ENCODE data around the gene G6PC1.
"Not testable (repeated sequence)": the region's sequence is repeated elsewhere in the genome, so short reads cannot be mapped to it uniquely, and the experiment has no call there.

G6PC1 gene

GRCh38 chr17:42898147-42898811 is 2.3 kb upstream of the G6PC1 start:
- H3K4me3 ChIP-seq (replicated peaks; ENCODE audit: insufficient read depth, low read length): no peak overlapping the region
- H3K27me3 ChIP-seq (ENCODE audit: insufficient read depth, poor library complexity, severe bottlenecking): no peaks in the 10 kb centered on the region
- no peak for DNase-seq (ENCODE audit: low read depth in 1 of 2, low spot score in 1 of 2)
- no peak overlapping the region for H3K27ac ChIP-seq (replicated peaks)
- TF ChIP-seq CTCF (IDR thresholded peaks at IDR 0.05; ENCODE audit: insufficient read depth, low read length) (no peak), REST (IDR thresholded peaks at IDR 0.05; ENCODE audit: insufficient replicate concordance, low read depth) (no peak), GABPA (IDR thresholded peaks at IDR 0.05; ENCODE audit: low read depth) (no peak), POLR2AphosphoS5 (IDR thresholded peaks at IDR 0.05; ENCODE audit: low read depth) (no peak), SPI1 (IDR thresholded peaks at IDR 0.05; ENCODE audit: borderline replicate concordance, low read depth) (no peak)

GRCh38 chr17:42899981-42900380 is 618 bp upstream of the G6PC1 start:
- H3K27me3 ChIP-seq (ENCODE audit: insufficient read depth, poor library complexity, severe bottlenecking); H3K4me3 ChIP-seq (replicated peaks; ENCODE audit: insufficient read depth, low read length); DNase-seq (ENCODE audit: low read depth in 1 of 2, low spot score in 1 of 2); H3K27ac ChIP-seq (replicated peaks): not testable (repeated sequence)

GRCh38 chr17:42901535-42902229 is 1.1 kb downstream of the G6PC1 start:
- TF ChIP-seq POLR2AphosphoS5 (IDR thresholded peaks at IDR 0.05; ENCODE audit: low read depth) (no peak), CTCF (IDR thresholded peaks at IDR 0.05; ENCODE audit: insufficient read depth, low read length) (no peak), GABPA (IDR thresholded peaks at IDR 0.05; ENCODE audit: low read depth) (no peak), REST (IDR thresholded peaks at IDR 0.05; ENCODE audit: insufficient replicate concordance, low read depth) (no peak)

GRCh38 chr17:42904110-42904469 is 3.5 kb downstream of the G6PC1 start:
- no peak for DNase-seq (ENCODE audit: low read depth in 1 of 2, low spot score in 1 of 2)
- no peak for TF ChIP-seq GABPA (IDR thresholded peaks at IDR 0.05; ENCODE audit: low read depth)
- TF ChIP-seq CTCF (IDR thresholded peaks at IDR 0.05; ENCODE audit: insufficient read depth, low read length): no peak
- TF ChIP-seq SPI1 (IDR thresholded peaks at IDR 0.05; ENCODE audit: borderline replicate concordance, low read depth): no peak
- no peak for TF ChIP-seq POLR2AphosphoS5 (IDR thresholded peaks at IDR 0.05; ENCODE audit: low read depth)
- no peak for TF ChIP-seq REST (IDR thresholded peaks at IDR 0.05; ENCODE audit: insufficient replicate concordance, low read depth)
- no peak overlapping the region for H3K27ac ChIP-seq (replicated peaks)
- no peak overlapping the region for H3K4me3 ChIP-seq (replicated peaks; ENCODE audit: insufficient read depth, low read length)
- no peaks in the 10 kb centered on the region for H3K27me3 ChIP-seq (ENCODE audit: insufficient read depth, poor library complexity, severe bottlenecking)

More at GRCh38 chr17:42901535-42902229, 1.1 kb downstream of the G6PC1 start:
- no peak overlapping the region for H3K4me3 ChIP-seq (replicated peaks; ENCODE audit: insufficient read depth, low read length)
- H3K27ac ChIP-seq (replicated peaks): no peak overlapping the region
- DNase-seq (ENCODE audit: low read depth in 1 of 2, low spot score in 1 of 2): no peak
- H3K27me3 ChIP-seq (ENCODE audit: insufficient read depth, poor library complexity, severe bottlenecking): no peaks in the 10 kb centered on the region

All from HL-60 (cell line).